ENCODE results near the gene NAA11.

DNA sequence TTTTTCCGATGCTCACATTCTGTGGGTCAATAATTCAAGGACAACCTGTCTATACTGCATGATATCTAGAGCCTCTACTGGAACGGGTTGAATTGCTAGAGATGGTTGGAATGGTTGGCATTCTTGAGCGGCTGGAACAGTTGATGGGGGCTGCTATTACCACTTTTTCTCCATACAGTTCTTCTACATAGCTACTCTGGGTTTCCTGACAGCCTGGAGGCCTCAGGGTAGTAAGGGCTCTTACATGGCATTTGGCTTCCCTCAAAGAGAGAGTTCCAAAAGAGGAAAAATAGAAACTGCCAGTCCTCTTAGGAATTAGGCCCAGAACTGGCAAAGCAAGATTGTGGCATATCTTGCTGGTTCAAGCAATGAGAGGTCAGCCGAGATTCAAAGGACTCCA is 53.1 kb downstream of the NAA11 start:
- TF ChIP-seq, protein P1, sequence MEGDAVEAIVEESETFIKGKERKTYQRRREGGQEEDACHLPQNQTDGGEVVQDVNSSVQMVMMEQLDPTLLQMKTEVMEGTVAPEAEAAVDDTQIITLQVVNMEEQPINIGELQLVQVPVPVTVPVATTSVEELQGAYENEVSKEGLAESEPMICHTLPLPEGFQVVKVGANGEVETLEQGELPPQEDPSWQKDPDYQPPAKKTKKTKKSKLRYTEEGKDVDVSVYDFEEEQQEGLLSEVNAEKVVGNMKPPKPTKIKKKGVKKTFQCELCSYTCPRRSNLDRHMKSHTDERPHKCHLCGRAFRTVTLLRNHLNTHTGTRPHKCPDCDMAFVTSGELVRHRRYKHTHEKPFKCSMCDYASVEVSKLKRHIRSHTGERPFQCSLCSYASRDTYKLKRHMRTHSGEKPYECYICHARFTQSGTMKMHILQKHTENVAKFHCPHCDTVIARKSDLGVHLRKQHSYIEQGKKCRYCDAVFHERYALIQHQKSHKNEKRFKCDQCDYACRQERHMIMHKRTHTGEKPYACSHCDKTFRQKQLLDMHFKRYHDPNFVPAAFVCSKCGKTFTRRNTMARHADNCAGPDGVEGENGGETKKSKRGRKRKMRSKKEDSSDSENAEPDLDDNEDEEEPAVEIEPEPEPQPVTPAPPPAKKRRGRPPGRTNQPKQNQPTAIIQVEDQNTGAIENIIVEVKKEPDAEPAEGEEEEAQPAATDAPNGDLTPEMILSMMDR (IDR thresholded peaks at IDR 0.05), result no peak
- no peak for TF ChIP-seq POLR2A (IDR thresholded peaks at IDR 0.05)
